PC-9 (cell line): ENCODE data around the gene CRACDL. TPM values are rescaled to one million over a fixed set of nuclear protein-coding genes. Genes with fewer than 3 reads are reported as not detected.

Source experiments
- BruUV-seq: library from RNA; stranded (reverse); fragments of 400-500 nt; replicated peaks from 2 replicates; lab custom pipeline; 2021; lab: Mats Ljungman, UMichigan
- CTCF ChIA-PET: fragments of 300-600 bp; sonication (Branson Sonifier 250); formaldehyde crosslinking; loops from one replicate; lab custom pipeline; 2022; ENCODE audit warnings: antibody characterized with exemption; lab: Charles Lee
- POLR2A ChIA-PET: fragments of 300-600 bp; sonication (Branson Sonifier 250); formaldehyde crosslinking; loops from one replicate; lab custom pipeline; 2022; ENCODE audit warnings: antibody characterized with exemption; ENCODE audit not compliant: unreplicated experiment; lab: Charles Lee
- DNase-seq, 2 experiments: peaks; one replicate each; pipeline versions ENCODE4 v3.0.0 to v3.0.0-alpha.2; 2015 to 2022; ENCODE audit warnings: mixed read lengths in 1 of 2
- H2AFZ ChIP-seq: fragments of 200-600 bp; sonication (generic); 2 replicates; pipeline ENCODE4 v1.8.1; 2017; ENCODE audit warnings: antibody characterized with exemption
- H3F3A ChIP-seq: fragments of 200-600 bp; sonication (generic); 2 replicates; pipeline ENCODE4 v1.8.1; 2017; ENCODE audit warnings: antibody characterized with exemption, mild to moderate bottlenecking, low read depth; ENCODE audit not compliant: insufficient read depth
- H3K27ac ChIP-seq: fragments of 200-600 bp; sonication (generic); 2 replicates; pipeline ENCODE4 v1.6.1; 2016; ENCODE audit warnings: mixed run types
- H3K27me3 ChIP-seq: fragments of 200-600 bp; sonication (generic); 2 replicates; pipeline ENCODE4 v1.6.1; 2016; ENCODE audit warnings: low read depth, mixed run types; ENCODE audit not compliant: insufficient read depth
- H3K36me3 ChIP-seq: fragments of 200-600 bp; sonication (generic); 2 replicates; pipeline ENCODE4 v1.6.1; 2016; ENCODE audit warnings: low read depth, mixed run types
- H3K4me1 ChIP-seq: fragments of 200-600 bp; sonication (generic); replicated peaks from 2 replicates; pipeline ENCODE4 v1.6.1; 2016; ENCODE audit warnings: mixed run types; ENCODE audit not compliant: insufficient read depth
- H3K4me2 ChIP-seq: fragments of 200-600 bp; sonication (generic); 2 replicates; pipeline ENCODE4 v1.6.1; 2017; ENCODE audit warnings: mixed run types
- H3K4me3 ChIP-seq: fragments of 200-600 bp; sonication (generic); 2 replicates; pipeline ENCODE4 v1.6.1; 2016; ENCODE audit warnings: mixed run types
- H3K79me2 ChIP-seq: fragments of 200-600 bp; sonication (generic); 2 replicates; pipeline ENCODE4 v1.6.1; 2017; ENCODE audit warnings: low read depth, mixed run types
- H3K9me2 ChIP-seq: fragments of 200-600 bp; sonication (generic); 2 replicates; pipeline ENCODE4 v1.8.1; 2017; ENCODE audit warnings: mild to moderate bottlenecking; ENCODE audit not compliant: insufficient read depth
- H3K9me3 ChIP-seq: fragments of 200-600 bp; sonication (generic); 2 replicates; pipeline ENCODE4 v1.8.1; 2016; ENCODE audit warnings: low read depth; ENCODE audit not compliant: insufficient read depth
- H4K20me1 ChIP-seq: fragments of 200-600 bp; sonication (generic); 2 replicates; pipeline ENCODE4 v1.8.1; 2017; ENCODE audit not compliant: insufficient read depth
- EZH2 ChIP-seq: fragments of 200-600 bp; sonication (generic); IDR thresholded peaks from 2 replicates; pipeline ENCODE4 v1.8.0; 2017; ENCODE audit warnings: antibody characterized with exemption, low read depth
- intact Hi-C: fragments of 100-400 bp; cut with micrococcal nuclease; formaldehyde crosslinking; loops from one replicate; pipeline ENCODE4 v1.10.0; 2022; ENCODE audit not compliant: unreplicated experiment
- total RNA-seq: library from RNA; stranded (reverse); gene quantifications from 2 replicates; pipeline ENCODE4 v1.2.3, GENCODE V29; 2021
- TF ChIP-seq, protein P1 (sequence below): fragments of 200-600 bp; sonication (generic); conservative IDR thresholded peaks from 2 replicates; pipeline ENCODE4 v1.6.1; 2017; ENCODE audit warnings: mixed run types, antibody characterized with exemption, mild to moderate bottlenecking, moderate library complexity

The CRACDL gene
- total RNA-seq, 1 experiment from 2014 or later, result 33.7 TPM

DNA sequence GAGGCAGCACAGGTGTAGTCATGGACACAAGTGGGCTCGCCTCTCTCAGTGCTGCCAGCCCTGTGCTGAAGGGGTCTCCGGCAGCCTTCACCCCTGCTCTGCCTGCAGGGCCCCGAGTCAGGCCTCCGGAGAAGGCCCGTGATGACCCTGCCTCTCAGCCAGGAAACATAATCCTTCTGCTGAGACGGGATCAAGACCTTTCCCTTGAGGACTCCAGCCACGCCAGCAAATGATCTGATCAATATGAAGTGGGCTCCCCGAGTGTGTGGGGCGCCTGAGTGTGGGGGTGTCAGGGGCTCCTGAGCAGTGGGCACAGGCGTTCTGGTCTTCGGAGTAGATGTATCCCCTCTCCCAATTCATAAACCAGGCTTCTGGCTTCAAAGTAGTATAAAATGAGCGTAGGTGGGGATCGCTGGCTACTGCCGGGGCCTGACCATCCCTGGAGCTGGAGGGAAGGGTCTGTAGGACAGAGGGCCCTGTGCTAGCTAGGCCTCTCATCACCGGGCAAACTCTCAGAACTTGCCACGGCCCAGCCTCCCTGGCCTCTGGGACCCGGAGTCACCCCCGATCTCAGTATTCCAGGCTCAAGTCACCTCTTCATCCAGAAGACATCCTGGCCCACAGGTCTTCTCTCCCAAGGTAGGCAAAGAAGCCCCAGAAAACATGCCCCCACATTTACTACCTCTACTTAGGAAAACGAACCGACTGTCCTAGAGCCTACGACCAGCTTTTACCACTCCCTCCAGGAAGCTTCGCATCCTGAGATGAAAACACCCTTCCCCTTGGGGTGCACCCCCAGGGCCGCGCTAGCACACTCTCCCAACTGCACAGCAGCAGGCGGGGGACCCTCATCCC is 33.6 kb downstream of the CRACDL start:
- no peaks in the 10 kb centered on the region for H3F3A ChIP-seq
- no peak overlapping the region for H3K4me2 ChIP-seq
- H3K27me3 ChIP-seq, result no peaks in the 10 kb centered on the region
- intact Hi-C loops, result no loop called here
- no peaks in the 10 kb centered on the region for H3K4me1 ChIP-seq
- BruUV-seq, result no TSS peak
- no peak overlapping the region for H3K4me3 ChIP-seq
- DNase-seq, result no peak
- no peaks in the 10 kb centered on the region for H3K9me2 ChIP-seq
- H4K20me1 ChIP-seq, result no peaks in the 10 kb centered on the region
- ChIA-PET POLR2A (interaction anchor here (0.6 kb wide), 1 partner anchor 19 kb away, joined by 4 read pairs; no protein-coding TSS in a partner anchor), CTCF (no interaction called here)
- no peaks in the 10 kb centered on the region for H3K36me3 ChIP-seq
- H3K9me3 ChIP-seq, result no peaks in the 10 kb centered on the region
- H3K79me2 ChIP-seq, result no peaks in the 10 kb centered on the region
- no peak overlapping the region for H3K27ac ChIP-seq
- TF ChIP-seq EZH2, result no peak
- TF ChIP-seq, protein P1, sequence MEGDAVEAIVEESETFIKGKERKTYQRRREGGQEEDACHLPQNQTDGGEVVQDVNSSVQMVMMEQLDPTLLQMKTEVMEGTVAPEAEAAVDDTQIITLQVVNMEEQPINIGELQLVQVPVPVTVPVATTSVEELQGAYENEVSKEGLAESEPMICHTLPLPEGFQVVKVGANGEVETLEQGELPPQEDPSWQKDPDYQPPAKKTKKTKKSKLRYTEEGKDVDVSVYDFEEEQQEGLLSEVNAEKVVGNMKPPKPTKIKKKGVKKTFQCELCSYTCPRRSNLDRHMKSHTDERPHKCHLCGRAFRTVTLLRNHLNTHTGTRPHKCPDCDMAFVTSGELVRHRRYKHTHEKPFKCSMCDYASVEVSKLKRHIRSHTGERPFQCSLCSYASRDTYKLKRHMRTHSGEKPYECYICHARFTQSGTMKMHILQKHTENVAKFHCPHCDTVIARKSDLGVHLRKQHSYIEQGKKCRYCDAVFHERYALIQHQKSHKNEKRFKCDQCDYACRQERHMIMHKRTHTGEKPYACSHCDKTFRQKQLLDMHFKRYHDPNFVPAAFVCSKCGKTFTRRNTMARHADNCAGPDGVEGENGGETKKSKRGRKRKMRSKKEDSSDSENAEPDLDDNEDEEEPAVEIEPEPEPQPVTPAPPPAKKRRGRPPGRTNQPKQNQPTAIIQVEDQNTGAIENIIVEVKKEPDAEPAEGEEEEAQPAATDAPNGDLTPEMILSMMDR, result no peak
- H2AFZ ChIP-seq, result no peak overlapping the region

DNA sequence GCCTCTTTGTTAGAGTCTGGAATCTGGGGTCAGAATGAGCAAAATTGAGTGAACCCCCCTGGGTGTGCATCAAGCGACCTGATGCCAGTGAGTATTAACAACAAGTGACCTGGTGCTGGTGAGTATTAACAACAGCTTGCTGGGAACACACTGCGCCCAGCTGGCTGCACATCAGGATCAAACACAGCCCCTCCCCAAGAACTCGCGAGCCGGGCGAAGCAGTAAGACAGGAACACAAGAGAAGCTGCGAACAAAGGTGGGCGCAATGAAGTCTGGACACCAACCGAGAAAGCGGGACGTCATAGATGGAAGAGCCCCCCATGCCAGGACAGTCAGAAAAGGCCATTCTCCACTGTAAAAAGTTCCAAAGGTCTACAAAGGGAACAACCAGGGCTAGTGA is 34.3 kb downstream of the CRACDL start:
- Histone ChIP-seq H3K27ac (no peak overlapping the region), H3K4me2 (no peak overlapping the region), H3K9me2 (no peaks in the 10 kb centered on the region), H3K27me3 (no peaks in the 10 kb centered on the region), H3K79me2 (no peaks in the 10 kb centered on the region), H3K36me3 (no peaks in the 10 kb centered on the region), H3K4me3 (no peak overlapping the region), H4K20me1 (no peaks in the 10 kb centered on the region), H3K9me3 (no peaks in the 10 kb centered on the region), H3K4me1 (no peaks in the 10 kb centered on the region), H2AFZ (no peak overlapping the region), H3F3A (no peaks in the 10 kb centered on the region)
- ChIA-PET POLR2A (no interaction called here), CTCF (no interaction called here)
- no TSS peak for BruUV-seq
- no peak for TF ChIP-seq EZH2
- TF ChIP-seq, protein P1, result no peak
- intact Hi-C loops, result no loop called here
- no peak for DNase-seq

DNA sequence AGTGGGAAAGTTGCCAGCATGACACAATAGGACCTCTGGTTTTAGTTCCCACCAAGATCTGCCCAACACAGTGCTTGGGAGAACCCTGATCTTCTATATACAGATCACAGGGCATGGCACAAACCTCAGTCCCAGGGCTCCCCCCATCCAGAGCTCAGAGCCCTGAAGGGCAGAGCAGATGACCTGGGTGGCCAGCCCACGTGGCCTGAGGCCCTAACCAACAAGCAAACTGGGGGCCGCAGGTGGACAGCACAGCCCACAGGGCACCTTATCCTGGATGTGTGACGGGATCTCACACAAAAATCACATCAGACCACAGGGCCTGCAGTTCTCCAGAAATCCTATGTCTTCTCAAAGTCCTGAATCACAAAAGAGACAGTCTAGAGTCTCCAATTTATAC is 34.7 kb downstream of the CRACDL start:
- intact Hi-C loops, result no loop called here
- TF ChIP-seq, protein P1, result no peak
- TF ChIP-seq EZH2, result no peak

More for the DNA sequence above, 34.7 kb downstream of the CRACDL start:
- no peaks in the 10 kb centered on the region for H3K9me2 ChIP-seq
- H2AFZ ChIP-seq, result no peak overlapping the region
- no TSS peak for BruUV-seq
- H3K36me3 ChIP-seq, result no peaks in the 10 kb centered on the region
- no peaks in the 10 kb centered on the region for H3K4me1 ChIP-seq
- no peaks in the 10 kb centered on the region for H3K79me2 ChIP-seq
- H3K27me3 ChIP-seq, result no peaks in the 10 kb centered on the region
- ChIA-PET CTCF (no interaction called here), POLR2A (no interaction called here)
- no peaks in the 10 kb centered on the region for H3K9me3 ChIP-seq
- no peak overlapping the region for H3K4me3 ChIP-seq
- no peaks in the 10 kb centered on the region for H4K20me1 ChIP-seq
- no peak overlapping the region for H3K27ac ChIP-seq
- no peak overlapping the region for H3K4me2 ChIP-seq
- H3F3A ChIP-seq, result no peaks in the 10 kb centered on the region
- no peak for DNase-seq
